HG03095 (cell line): Measurements from ENCODE around the gene CHCHD4.
A peak's percentile ranks its signal among the peaks of the same experiment; 100 is the strongest.

Experiments
- ATAC-seq: cut with Tn5 transposase; IDR thresholded peaks from one replicate; pipeline ENCODE4 v1.9.1; 2021; ENCODE audit warnings: moderate library complexity; ENCODE audit not compliant: unreplicated experiment

The CHCHD4 gene

DNA sequence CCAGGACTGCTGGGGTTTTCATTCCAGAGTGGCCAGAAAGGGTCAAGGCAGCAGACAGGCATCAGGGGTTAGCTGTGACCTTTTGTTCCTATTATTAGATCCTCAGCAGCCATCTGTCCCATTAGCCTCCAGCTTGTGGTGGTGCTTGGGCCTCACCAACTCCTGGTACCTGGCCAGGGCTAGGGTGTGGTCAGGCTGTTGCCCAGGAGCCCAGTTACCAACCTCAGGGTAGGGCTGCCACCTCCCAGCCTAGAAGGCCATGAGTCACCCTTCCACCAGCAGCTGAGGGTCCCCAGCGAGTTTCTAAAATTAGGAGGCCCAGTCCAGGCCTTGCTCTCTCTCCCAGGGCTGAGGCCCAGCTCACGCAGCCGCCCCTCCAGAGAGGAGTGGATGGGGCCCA is 12.3 kb upstream of the CHCHD4 start:
- ATAC-seq, result no peak

- ATAC-seq, result no peak
Observed at GRCh38 chr3:14135581-14135980, 10.9 kb upstream of the CHCHD4 start.

DNA sequence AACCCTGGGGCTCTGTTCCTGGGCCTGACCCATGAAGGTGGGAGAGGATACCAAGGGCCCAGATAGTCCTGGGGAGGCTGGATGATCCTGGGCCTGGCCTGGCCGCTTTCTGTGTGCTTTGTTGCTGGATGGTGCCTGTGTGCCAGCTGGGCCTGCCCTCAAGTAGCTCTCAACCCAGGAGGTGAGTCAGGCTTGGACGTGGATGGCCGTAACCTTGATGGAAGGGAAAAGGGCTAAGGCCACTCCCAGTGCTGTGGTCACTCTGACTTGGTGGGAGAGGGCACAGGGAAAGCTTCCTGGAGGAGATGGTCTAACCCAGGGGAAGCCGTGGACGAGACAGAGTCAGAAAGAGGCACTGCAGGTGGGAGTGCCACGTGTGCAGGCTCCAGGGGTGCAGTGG is 9.6 kb upstream of the CHCHD4 start:
- ATAC-seq, result no peak

DNA sequence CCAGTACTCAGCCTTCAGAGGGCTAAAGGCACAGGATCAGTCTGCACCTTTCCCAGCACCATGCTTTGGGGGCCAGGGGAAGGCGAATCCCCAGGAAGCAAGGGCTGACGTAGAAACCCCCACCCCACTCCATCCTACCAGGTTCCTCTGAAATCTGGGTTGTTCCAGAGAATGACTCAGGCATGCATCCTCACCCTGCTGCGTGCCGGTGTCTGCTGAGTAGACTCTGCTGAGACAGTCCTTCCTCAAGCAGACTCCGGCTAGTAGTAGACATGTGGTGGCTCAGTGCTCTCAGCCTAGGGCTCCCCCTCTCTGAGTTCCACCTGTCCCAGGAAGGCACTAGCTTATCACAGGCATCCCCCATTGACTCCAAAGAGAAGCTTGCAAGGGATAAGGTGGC is 9.2 kb upstream of the CHCHD4 start:
- ATAC-seq, result no peak

GRCh38 chr3:14133188-14133800 is 8.6 kb upstream of the CHCHD4 start:
- ATAC-seq, result no peak

GRCh38 chr3:14132689-14133088 is 8.0 kb upstream of the CHCHD4 start:
- ATAC-seq, result no peak

- no peak for ATAC-seq
Observed at GRCh38 chr3:14132120-14132519, 7.5 kb upstream of the CHCHD4 start.

- no peak for ATAC-seq
Observed at GRCh38 chr3:14131134-14131533, 6.5 kb upstream of the CHCHD4 start.

DNA sequence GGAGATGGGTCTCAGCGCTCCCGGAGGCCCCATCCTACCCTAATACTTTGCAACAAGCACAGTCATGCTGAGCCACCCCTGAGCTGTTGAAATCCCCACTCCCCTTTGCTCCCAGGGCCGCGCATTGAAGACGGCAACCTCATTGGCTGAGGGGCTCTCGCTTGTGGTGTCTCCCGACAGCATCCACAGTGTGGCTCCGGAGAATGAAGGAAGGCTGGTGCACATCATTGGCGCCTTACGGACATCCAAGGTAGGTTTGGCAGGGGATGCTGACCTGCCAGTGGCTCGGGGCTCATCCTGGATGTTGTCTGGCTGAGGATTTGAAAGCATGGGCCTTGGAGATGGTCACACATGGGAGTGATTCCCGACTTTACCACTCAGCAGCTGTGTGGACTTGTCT is 6.0 kb upstream of the CHCHD4 start:
- ATAC-seq, result no peak

DNA sequence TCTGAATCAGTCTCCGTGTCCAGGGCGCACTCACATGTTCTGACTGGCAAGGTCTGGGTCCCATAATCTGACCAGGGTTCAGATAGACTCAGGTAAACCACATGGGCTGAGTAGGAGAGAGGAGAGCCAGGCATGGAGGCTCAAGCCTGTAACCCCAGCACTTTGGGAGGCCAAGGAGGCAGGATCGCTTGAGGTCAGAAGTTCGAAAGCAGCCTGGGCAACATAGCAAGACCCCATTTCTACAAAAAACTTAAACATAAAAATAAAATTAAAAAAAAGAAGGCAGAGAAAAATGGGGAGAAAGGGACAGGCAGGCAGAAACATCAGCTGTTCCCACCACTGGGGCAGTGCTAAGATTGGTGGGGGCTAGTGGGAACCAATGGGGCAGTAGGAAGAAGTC is 5.6 kb upstream of the CHCHD4 start:
- ATAC-seq, result no peak

DNA sequence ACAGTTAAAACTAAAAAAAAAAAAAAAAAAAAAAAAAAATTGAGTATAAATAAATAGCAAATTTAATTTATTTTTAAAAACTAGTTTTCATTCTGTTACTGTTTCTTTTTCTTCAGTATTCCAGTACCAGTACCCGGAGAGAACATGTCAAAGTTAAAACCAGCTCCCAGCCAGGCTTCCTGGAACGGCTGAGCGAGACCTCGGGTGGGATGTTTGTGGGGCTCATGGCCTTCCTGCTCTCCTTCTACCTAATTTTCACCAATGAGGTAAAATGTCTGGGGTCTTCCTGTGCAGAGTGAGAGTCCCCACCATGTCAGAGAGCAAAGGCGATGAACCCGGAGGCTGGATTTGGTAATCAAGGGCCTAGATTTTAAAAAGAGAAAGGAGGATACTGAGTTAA is 4.6 kb upstream of the CHCHD4 start:
- ATAC-seq, result no peak

DNA sequence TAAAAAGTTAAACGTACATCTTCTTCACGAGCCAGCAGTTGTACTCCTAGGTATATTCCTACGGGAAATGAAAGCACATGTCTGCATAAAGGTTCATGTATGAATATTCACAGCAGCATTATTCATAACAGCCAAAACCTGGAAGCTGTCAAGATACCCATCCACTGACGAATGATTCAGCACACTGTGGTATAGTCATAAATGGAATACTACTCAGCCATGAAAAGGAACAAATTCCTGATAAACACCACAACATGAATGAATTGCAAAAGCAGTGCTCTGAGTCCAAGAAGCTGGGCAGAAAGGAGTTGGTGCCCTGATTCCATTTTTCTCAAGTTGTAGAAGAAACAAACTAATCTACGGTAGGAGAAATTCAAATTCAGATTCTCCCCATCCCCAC is 4.1 kb upstream of the CHCHD4 start:
- no peak for ATAC-seq

GRCh38 chr3:14127516-14128161 is 3.0 kb upstream of the CHCHD4 start:
- ATAC-seq, result no peak

- no peak for ATAC-seq
Observed at GRCh38 chr3:14126887-14127505, 2.3 kb upstream of the CHCHD4 start.

- no peak for ATAC-seq
Observed at GRCh38 chr3:14126017-14126886, 1.6 kb upstream of the CHCHD4 start.

- ATAC-seq, result peak; percentile 34
Observed at GRCh38 chr3:14125193-14126016, 735 bp upstream of the CHCHD4 start.

DNA sequence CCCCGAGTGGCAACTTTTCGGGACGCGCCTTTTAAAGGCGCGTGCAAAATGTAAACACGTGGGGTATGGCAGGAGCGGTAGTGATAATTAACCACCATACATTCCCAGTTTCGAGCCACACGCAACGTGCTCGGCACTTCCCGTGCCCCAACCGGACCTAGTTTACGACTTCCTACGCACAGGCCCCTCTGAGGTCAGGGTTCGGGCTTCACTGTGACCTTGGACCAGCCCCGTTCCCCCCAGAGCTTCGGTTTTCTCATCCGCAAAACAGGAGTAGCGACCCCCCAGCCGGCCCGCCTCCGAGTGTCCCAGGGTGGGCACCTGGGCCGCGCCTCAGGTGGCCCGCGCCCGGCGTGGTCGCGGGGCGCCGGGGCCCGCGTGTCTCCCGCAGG is 451 bp downstream of the CHCHD4 start:
- ATAC-seq, result peak; percentile 34

DNA sequence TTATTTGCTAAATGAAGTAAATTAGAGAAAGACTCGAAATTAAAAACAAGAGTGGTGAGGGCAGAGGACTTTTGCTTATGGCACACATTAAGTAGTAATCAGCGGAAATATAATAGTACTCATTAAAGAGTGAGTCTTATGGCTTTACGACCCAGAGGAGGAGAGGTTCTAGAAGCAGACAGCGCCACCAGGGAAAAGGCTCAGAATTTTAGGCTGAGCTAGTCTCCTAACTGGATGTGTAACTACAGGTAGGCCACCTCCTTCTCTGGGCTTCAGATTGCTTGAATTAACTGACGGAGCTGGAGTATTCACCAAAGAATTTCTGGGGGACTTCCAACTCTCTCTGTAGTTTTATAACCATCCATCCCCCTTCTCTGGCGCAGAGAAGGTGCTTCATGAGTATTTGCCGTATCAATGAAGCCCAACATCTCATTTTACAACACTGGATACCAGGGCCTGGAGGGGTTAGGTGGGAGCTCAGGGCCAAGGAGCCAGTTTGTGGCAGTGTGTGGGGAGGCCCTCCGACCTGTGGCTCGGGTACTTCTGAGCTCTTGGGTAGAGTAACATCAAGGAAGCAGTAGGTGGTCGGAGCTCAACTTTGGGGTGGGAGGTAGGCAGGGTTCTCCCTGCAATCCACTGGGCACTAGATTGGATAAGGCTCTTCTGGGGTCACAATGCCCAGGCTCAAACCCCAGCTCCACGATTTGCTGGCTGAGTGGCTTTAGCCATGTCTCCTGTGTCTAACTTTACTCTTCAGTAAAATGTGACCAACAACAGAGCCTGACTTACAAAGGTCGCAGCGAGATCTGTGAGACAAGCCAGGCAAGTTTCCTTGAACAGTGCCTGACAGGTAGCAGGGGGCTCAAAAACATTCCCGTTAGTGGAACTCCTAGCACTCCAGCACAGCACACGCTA is 1.1 kb downstream of the CHCHD4 start:
- ATAC-seq, result no peak

DNA sequence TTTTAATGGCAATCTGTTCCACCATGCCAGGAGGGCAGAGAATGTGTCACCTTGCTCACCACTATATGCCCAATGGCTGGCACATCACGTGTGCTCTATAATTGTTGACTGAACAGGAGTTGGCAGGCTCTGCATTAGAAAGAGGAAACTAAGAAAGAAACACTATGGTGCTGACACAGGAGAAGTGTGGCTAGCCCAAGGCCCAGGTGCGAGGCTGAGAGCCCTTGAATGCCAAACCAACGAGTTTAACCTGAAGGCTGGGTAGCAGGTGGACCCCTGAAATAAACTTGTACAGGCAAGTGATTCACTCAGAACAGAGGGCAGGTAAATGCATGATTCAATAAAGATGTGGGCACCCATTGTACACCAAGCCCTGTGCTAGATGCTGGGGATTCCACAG is 2.4 kb downstream of the CHCHD4 start:
- ATAC-seq, result no peak

DNA sequence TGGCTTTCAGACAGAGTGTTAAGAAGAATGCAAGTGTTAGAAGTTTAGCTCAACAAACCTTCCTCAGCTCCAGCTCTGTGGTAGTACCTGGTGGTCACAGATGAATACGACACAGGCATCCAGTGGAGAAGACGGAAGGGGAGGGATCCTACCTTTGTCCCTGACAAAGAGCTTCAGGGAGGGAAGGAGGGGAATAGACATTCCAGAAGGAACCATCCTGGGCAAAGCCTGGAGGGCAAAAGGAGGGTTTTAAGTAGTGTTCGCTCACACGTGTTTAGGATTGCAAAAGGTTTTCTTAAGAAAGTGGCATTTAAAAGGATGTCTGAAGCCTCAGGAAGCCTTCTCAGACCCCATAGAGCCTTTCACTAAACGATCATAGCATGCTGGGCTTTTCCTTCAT is 2.8 kb downstream of the CHCHD4 start:
- no peak for ATAC-seq
